ENCODE measurements around the gene ZNF335. TPM values are rescaled to one million over a fixed set of nuclear protein-coding genes. Genes with fewer than 3 reads are reported as not detected.

The ZNF335 gene
- total and polyA plus RNA-seq, 2 of the 8 experiments (the other 6 are each of a cell fraction or from before 2014, with no cell fraction given): 12.4 to 14.6 TPM

GRCh38 chr20:46017272-46017671, 45.3 kb upstream of the ZNF335 start (continued):
- no peak for TF ChIP-seq SIRT6 (IDR thresholded peaks at IDR 0.05; ENCODE audit: low read length)
- no peak for TF ChIP-seq SAP30 (IDR thresholded peaks at IDR 0.05; ENCODE audit: insufficient read depth, insufficient replicate concordance, low read length)
- TF ChIP-seq JUND (IDR thresholded peaks at IDR 0.05; ENCODE audit: low read length): no peak

Data from H1 (cell line).